DND-41 (cell line): ENCODE results near the gene TPPP2.
A peak's percentile ranks its signal among the peaks of the same experiment; 100 is the strongest.

Experiments
- EZH2 ChIP-seq: IDR thresholded peaks from 3 replicates; pipeline ENCODE4 v1.6.1; 2012; ENCODE audit warnings: borderline replicate concordance, low read depth, mild to moderate bottlenecking, moderate library complexity, low read length, inconsistent platforms; ENCODE audit not compliant: severe bottlenecking
- TF ChIP-seq, protein P1 (sequence below): IDR thresholded peaks from 2 replicates; pipeline ENCODE4 v1.5.1; 2012; ENCODE audit warnings: borderline replicate concordance, low read length, moderate library complexity, mild to moderate bottlenecking; ENCODE audit not compliant: poor library complexity, severe bottlenecking; ENCODE audit errors: extremely low read depth

GRCh38 chr14:21071225-21072030 is 41.4 kb downstream of the TPPP2 start:
- TF ChIP-seq, protein P1, sequence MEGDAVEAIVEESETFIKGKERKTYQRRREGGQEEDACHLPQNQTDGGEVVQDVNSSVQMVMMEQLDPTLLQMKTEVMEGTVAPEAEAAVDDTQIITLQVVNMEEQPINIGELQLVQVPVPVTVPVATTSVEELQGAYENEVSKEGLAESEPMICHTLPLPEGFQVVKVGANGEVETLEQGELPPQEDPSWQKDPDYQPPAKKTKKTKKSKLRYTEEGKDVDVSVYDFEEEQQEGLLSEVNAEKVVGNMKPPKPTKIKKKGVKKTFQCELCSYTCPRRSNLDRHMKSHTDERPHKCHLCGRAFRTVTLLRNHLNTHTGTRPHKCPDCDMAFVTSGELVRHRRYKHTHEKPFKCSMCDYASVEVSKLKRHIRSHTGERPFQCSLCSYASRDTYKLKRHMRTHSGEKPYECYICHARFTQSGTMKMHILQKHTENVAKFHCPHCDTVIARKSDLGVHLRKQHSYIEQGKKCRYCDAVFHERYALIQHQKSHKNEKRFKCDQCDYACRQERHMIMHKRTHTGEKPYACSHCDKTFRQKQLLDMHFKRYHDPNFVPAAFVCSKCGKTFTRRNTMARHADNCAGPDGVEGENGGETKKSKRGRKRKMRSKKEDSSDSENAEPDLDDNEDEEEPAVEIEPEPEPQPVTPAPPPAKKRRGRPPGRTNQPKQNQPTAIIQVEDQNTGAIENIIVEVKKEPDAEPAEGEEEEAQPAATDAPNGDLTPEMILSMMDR: no peak
- peak; percentile 51 for TF ChIP-seq EZH2
